Ovary (tissue), 9 donors: ENCODE results near the gene MXD1. TPM values are rescaled to one million over a fixed set of nuclear protein-coding genes. Genes with fewer than 3 reads are reported as not detected.

Experiments used
- DNase-seq, 5 donors: peaks; one replicate each; pipeline ENCODE4 v3.0.0-alpha.2; 2019 to 2020
- H3K27ac ChIP-seq, 2 donors: fragments of 200-600 bp; one replicate each; pipeline versions ENCODE4 v1.5.1 to v1.8.0; 2019 to 2022
- H3K27me3 ChIP-seq: fragments of 200-600 bp; one replicate; pipeline ENCODE4 v1.8.0; 2022
- H3K36me3 ChIP-seq: fragments of 200-600 bp; sonication (generic); one replicate; pipeline ENCODE4 v1.5.1; 2019
- H3K4me1 ChIP-seq: one replicate; pipeline ENCODE4 v1.8.1; 2013; ENCODE audit warnings: mild to moderate bottlenecking, moderate library complexity; ENCODE audit not compliant: insufficient read depth
- H3K4me3 ChIP-seq: fragments of 200-600 bp; sonication (generic); one replicate; pipeline ENCODE4 v1.5.1; 2017
- H3K9me3 ChIP-seq, 2 donors: fragments of 200-600 bp in 1 of 2; sonication (generic) in 1 of 2; one replicate each; pipeline versions ENCODE4 v1.5.1 to v1.8.1; 2013 to 2019; ENCODE audit warnings: mild to moderate bottlenecking in 1 of 2, moderate library complexity in 1 of 2
- EP300 ChIP-seq: sonication (generic); formaldehyde crosslinking; IDR thresholded peaks from one replicate; pipeline ENCODE4 v1.6.1; 2017; ENCODE audit warnings: antibody characterized with exemption
- POLR2A ChIP-seq: fragments of 450-650 bp; IDR thresholded peaks from one replicate; pipeline ENCODE4 v1.6.1; 2017; ENCODE audit warnings: antibody characterized with exemption, mild to moderate bottlenecking, moderate library complexity
- WGBS, 3 donors: extraction: QIAGEN DNeasy Blood & Tissue Kit in 1 of 3; methylation state at CpG; one replicate each; pipeline versions ENCODE4 v1.1.5 to v1.1.7; 2013 to 2017; 5-methylcytosine and 5-hydroxymethylcytosine counted together
- intact Hi-C, 4 donors: fragments of 100-400 bp; cut with DNase I; formaldehyde crosslinking; loops; one replicate each; pipeline versions ENCODE4 v1.11.0 to v1.15.1; 2022 to 2023
- polyA plus RNA-seq, 2 donors: library from polyadenylated mRNA; stranded (reverse); fragments of 200-250 nt in 1 of 2; fragments of 350-450 nt in 1 of 2; fragmentation: Illumina TruSeq in 1 of 2; extraction: RNeasy Lipid Tissue Mini Kit (QIAGEN cat#74804) in 1 of 2; gene quantifications; one replicate each; pipeline ENCODE4 v1.2.3, GENCODE V29; 2013 to 2014
- total RNA-seq, 7 donors: library from RNA; depleted of rRNA in 2 of 7; stranded (reverse); fragments of >200 nt in 2 of 7; fragmentation: NEBNext Ultra II Directional in 3 of 7; extraction: Animal tissue kit (Norgen Biotek cat#: 25700) in 3 of 7; gene quantifications; one replicate each; pipeline versions ENCODE4 v1.1.0 to v1.2.4, GENCODE V29; 2016 to 2023
- TF ChIP-seq, protein P1 (sequence below), 3 donors: fragments of 450-650 bp in 2 of 3; fragments of 200-600 bp in 1 of 3; IDR thresholded peaks; one replicate each; pipeline versions ENCODE4 v1.5.1 to v1.8.0; 2016 to 2022; ENCODE audit warnings: antibody characterized with exemption in 3 of 3, mild to moderate bottlenecking in 1 of 3
- donor health status: DM: no; HTN: no; CAD: no; lungs with moderate emphysema.
- donor health status: DM: no; HTN: no; CAD: no.
- donor health status: Bipolar disorder and iron deficiency.
- donor health status: DM: yes; HTN: yes; CAD: no.
- donor health status: DM: no; HTN: no; CAD: no.
- donor health status: DM: yes; HTN: yes; CAD: no.

MXD1 gene
- total and polyA plus RNA-seq, 9 donors = 3.4 to 13.7 (median 6.7) TPM

DNA sequence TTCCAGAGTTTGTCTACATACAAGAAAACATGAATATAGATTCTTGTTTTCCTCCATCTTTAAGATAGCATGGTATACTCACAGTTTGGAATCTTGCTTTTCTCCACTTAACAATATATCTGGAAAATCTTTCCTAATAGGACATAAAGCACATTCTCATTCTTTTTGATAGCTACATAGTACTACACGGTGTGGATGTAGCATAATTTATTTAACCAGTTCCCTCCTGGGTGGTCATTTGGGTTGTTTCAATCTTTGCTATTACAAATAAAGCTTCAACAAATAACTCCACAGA lies 19.7 kb downstream of the MXD1 start:
- H3K4me1 ChIP-seq = no peaks in the 10 kb centered on the region
- H3K27ac ChIP-seq = no peak overlapping the region
- DNase-seq = no peak
- H3K9me3 ChIP-seq = no peaks in the 10 kb centered on the region
- H3K27me3 ChIP-seq = no peaks in the 10 kb centered on the region
- H3K36me3 ChIP-seq = no peaks in the 10 kb centered on the region
- H3K4me3 ChIP-seq = no peak overlapping the region
- WGBS, 3 donors = 30 to 38% (median 38%) methylated on average over 1 of the region's 1 CpG
- no peak for TF ChIP-seq POLR2A
- TF ChIP-seq, protein P1, sequence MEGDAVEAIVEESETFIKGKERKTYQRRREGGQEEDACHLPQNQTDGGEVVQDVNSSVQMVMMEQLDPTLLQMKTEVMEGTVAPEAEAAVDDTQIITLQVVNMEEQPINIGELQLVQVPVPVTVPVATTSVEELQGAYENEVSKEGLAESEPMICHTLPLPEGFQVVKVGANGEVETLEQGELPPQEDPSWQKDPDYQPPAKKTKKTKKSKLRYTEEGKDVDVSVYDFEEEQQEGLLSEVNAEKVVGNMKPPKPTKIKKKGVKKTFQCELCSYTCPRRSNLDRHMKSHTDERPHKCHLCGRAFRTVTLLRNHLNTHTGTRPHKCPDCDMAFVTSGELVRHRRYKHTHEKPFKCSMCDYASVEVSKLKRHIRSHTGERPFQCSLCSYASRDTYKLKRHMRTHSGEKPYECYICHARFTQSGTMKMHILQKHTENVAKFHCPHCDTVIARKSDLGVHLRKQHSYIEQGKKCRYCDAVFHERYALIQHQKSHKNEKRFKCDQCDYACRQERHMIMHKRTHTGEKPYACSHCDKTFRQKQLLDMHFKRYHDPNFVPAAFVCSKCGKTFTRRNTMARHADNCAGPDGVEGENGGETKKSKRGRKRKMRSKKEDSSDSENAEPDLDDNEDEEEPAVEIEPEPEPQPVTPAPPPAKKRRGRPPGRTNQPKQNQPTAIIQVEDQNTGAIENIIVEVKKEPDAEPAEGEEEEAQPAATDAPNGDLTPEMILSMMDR (IDR thresholded peaks at IDR 0.05) = no peak
- TF ChIP-seq EP300 = no peak
- intact Hi-C loops = no loop called here

DNA sequence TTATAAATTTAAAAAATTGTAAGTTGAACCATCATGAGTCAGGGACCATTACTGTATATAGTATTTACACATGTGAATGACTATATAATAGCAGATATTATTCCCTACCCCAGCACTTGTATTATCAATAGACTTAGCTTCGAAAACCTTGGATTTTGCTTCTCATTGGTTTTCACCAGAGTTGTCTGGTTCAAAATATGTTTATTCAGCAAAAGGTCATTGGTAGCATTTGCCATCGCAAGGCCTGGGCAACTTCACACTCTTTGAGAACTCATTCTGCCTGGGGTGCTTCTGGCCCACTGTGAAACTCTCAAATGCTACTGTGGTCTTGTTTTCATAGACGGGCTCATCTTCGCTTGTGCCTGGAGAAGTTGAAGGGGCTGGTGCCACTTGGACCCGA lies 20.1 kb downstream of the MXD1 start:
- Histone ChIP-seq H3K4me3 (no peak overlapping the region), H3K9me3 (no peaks in the 10 kb centered on the region), H3K4me1 (no peaks in the 10 kb centered on the region), H3K36me3 (no peaks in the 10 kb centered on the region), H3K27ac (no peak overlapping the region), H3K27me3 (no peaks in the 10 kb centered on the region)
- no peak for TF ChIP-seq POLR2A
- TF ChIP-seq EP300 = no peak
- TF ChIP-seq, protein P1 (IDR thresholded peaks at IDR 0.05) = no peak
- DNase-seq = no peak
- 96 to 98% (median 98%) methylated on average over 5 of the region's 5 CpGs for WGBS, 3 donors
- intact Hi-C loops = no loop called here

DNA sequence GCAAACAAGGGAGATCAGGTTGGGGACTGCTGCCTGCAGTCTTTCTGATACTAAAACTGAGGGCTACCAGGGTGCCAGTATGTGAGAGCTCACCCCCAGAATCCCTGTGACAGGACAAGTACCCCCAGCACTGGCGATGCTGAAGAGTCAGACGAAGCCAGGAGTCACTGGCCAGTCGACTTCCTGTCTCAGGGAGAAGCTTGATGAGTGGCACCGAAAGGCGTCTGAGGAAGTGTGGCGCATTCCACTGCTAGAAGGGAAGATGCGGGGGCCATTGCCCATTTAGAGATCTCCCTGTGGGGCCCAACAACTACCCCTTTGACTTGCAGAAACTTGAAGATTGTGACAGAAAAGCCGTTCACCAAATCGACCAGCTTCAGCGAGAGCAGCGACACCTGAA lies 22.0 kb downstream of the MXD1 start:
- no peaks in the 10 kb centered on the region for H3K4me1 ChIP-seq
- H3K4me3 ChIP-seq = no peak overlapping the region
- H3K9me3 ChIP-seq = no peaks in the 10 kb centered on the region
- H3K36me3 ChIP-seq = no peaks in the 10 kb centered on the region
- intact Hi-C loops = no loop called here
- 84 to 85% (median 84%) methylated on average over 11 of the region's 11 CpGs for WGBS, 3 donors
- H3K27me3 ChIP-seq = no peaks in the 10 kb centered on the region
- DNase-seq = no peak
- no peak for TF ChIP-seq EP300
- TF ChIP-seq POLR2A = no peak
- TF ChIP-seq, protein P1 (IDR thresholded peaks at IDR 0.05) = no peak
- H3K27ac ChIP-seq = no peak overlapping the region

DNA sequence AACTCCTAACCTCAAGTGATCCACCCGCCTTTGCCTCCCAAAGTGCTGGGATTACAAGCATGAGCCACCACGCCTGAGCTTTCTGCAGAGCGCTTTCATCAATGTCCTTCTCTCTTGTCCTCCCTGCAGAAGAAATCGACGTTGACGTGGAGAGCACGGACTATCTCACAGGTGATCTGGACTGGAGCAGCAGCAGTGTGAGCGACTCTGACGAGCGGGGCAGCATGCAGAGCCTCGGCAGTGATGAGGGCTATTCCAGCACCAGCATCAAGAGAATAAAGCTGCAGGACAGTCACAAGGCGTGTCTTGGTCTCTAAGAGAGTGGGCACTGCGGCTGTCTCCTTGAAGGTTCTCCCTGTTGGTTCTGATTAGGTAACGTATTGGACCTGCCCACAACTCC lies 23.1 kb downstream of the MXD1 start:
- Histone ChIP-seq H3K36me3 (no peaks in the 10 kb centered on the region), H3K4me3 (no peak overlapping the region), H3K4me1 (no peaks in the 10 kb centered on the region), H3K9me3 (no peaks in the 10 kb centered on the region), H3K27ac (no peak overlapping the region), H3K27me3 (no peaks in the 10 kb centered on the region)
- 93 to 95% (median 93%) methylated on average over 14 of the region's 14 CpGs for WGBS, 3 donors
- DNase-seq = no peak
- TF ChIP-seq EP300 (no peak), POLR2A (no peak)
- TF ChIP-seq, protein P1 (IDR thresholded peaks at IDR 0.05) = no peak
- intact Hi-C loops = no loop called here

DNA sequence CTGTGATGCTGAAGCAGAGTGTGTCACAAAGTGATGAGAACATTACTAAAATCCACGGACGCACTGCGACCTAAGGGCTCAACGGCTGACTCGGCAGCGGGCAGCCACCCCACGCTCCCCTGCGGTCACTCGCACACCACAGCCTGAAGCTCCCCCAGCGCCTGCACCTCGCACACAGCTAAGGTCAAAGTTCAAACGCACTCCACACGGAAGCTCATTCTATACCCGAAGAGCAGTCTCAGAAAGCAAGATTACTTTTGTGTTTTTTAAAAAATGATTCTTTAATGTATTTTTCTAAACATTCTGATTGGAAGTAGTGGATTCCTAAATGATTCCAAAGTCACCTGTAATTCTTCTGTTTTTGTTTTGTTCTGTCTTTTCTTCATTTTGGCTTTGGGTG lies 24.8 kb downstream of the MXD1 start:
- H3K4me3 ChIP-seq = no peak overlapping the region
- no peak overlapping the region for H3K27ac ChIP-seq
- no peaks in the 10 kb centered on the region for H3K36me3 ChIP-seq
- H3K4me1 ChIP-seq = no peaks in the 10 kb centered on the region
- no peaks in the 10 kb centered on the region for H3K9me3 ChIP-seq
- TF ChIP-seq EP300 = no peak
- TF ChIP-seq, protein P1 (IDR thresholded peaks at IDR 0.05) = no peak
- no peak for TF ChIP-seq POLR2A
- WGBS, 3 donors = 75 to 79% (median 76%) methylated on average over 14 of the region's 14 CpGs
- no peak for DNase-seq
- H3K27me3 ChIP-seq = no peaks in the 10 kb centered on the region
- intact Hi-C loops = no loop called here
